Uterus (tissue), 4 donors: ENCODE measurements around the gene NPFF. TPM values are rescaled to one million over a fixed set of nuclear protein-coding genes. Genes with fewer than 3 reads are reported as not detected.

Experiments used
- DNase-seq, 2 donors: peaks; one replicate each; pipeline ENCODE4 v3.0.0-alpha.2; 2019 to 2020
- H3K27ac ChIP-seq, 2 donors: fragments of 200-600 bp; sonication (generic); 1 replicate in 1 of 2; 2 replicates in 1 of 2; pipeline ENCODE4 v1.5.1; 2016 to 2018
- H3K27me3 ChIP-seq, 2 donors: fragments of 200-600 bp; sonication (generic); one replicate each; pipeline ENCODE4 v1.5.1; 2018 to 2019; ENCODE audit warnings: control low read depth in 1 of 2
- H3K36me3 ChIP-seq, 2 donors: fragments of 200-600 bp; sonication (generic); one replicate each; pipeline ENCODE4 v1.5.1; 2019; ENCODE audit warnings: control low read depth in 1 of 2
- H3K4me1 ChIP-seq, 2 donors: fragments of 200-600 bp; sonication (generic); one replicate each; pipeline ENCODE4 v1.5.1; 2018 to 2019; ENCODE audit warnings: control low read depth in 1 of 2
- H3K4me3 ChIP-seq, 2 donors: fragments of 200-600 bp; sonication (generic); 1 replicate in 1 of 2; 2 replicates in 1 of 2; pipeline ENCODE4 v1.5.1; 2018 to 2019; ENCODE audit warnings: mild to moderate bottlenecking in 1 of 2
- H3K9me3 ChIP-seq, 2 donors: fragments of 200-600 bp; sonication (generic); one replicate each; pipeline ENCODE4 v1.5.1; 2019; ENCODE audit warnings: control low read depth in 1 of 2
- CTCF ChIP-seq, 4 experiments: fragments of 200-600 bp in 2 of 4; fragments of 450-650 bp in 2 of 4; sonication (generic) in 2 of 4; IDR thresholded peaks; one replicate each; pipeline ENCODE4 v1.5.1; 2016 to 2019; ENCODE audit warnings: antibody characterized with exemption in 4 of 4, mild to moderate bottlenecking in 2 of 4, moderate library complexity in 1 of 4
- POLR2A ChIP-seq, 2 donors: fragments of 450-650 bp; IDR thresholded peaks; one replicate each; pipeline ENCODE4 v1.6.1; 2016; ENCODE audit warnings: antibody characterized with exemption in 2 of 2, mild to moderate bottlenecking in 1 of 2, moderate library complexity in 1 of 2
- intact Hi-C: fragments of 100-400 bp; cut with DNase I; formaldehyde crosslinking; loops from one replicate; pipeline ENCODE4 v1.15.1; 2023; ENCODE audit warnings: low total_unique reads
- total RNA-seq, 4 donors: library from RNA; depleted of rRNA in 3 of 4; stranded (reverse); fragments of >200 nt in 3 of 4; gene quantifications; one replicate each; pipeline versions ENCODE4 v1.1.0 to v1.2.4, GENCODE V29; 2014 to 2023
- donor health status: DM: yes; HTN: yes; CAD: no.

Gene NPFF
- total RNA-seq, 4 donors from 2014 or later = not detected

DNA sequence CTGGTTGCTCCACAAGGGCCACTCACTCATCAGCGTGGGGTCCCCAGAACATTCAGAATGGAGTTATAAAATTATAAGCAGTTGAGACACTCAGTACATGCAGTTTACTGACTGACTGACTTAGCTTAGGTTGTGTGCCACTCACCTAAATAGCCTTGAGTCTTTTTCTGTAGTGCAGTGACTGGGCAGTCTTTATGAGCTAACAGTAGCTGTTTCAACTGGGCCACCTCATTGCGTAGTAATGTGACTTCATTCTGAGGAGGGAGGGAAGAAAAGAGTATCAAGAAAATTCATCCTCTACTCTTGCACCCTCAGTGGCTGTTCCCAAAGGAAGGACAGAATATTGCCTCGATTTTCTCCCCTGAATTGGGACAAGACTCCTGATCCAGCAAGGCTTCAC, 15.8 kb upstream of the NPFF start:
- H3K36me3 ChIP-seq = no peaks in the 10 kb centered on the region
- intact Hi-C loops = no loop called here
- H3K4me3 ChIP-seq = no peak overlapping the region
- no peak for TF ChIP-seq POLR2A (IDR thresholded peaks at IDR 0.05)
- TF ChIP-seq CTCF (IDR thresholded peaks at IDR 0.05) = no peak
- H3K27me3 ChIP-seq = no peaks in the 10 kb centered on the region
- DNase-seq = no peak
- no peak overlapping the region for H3K27ac ChIP-seq
- H3K4me1 ChIP-seq = no peaks in the 10 kb centered on the region
- H3K9me3 ChIP-seq = no peaks in the 10 kb centered on the region

GRCh38 chr12:53518381-53518780, 11.1 kb upstream of the NPFF start:
- DNase-seq = no peak
- no peak for TF ChIP-seq POLR2A (IDR thresholded peaks at IDR 0.05)
- no peak for TF ChIP-seq CTCF (IDR thresholded peaks at IDR 0.05)
- H3K36me3 ChIP-seq = no peaks in the 10 kb centered on the region
- intact Hi-C loops = no loop called here
- H3K9me3 ChIP-seq = no peaks in the 10 kb centered on the region
- no peak overlapping the region for H3K27ac ChIP-seq
- H3K4me1 ChIP-seq = no peaks in the 10 kb centered on the region
- H3K27me3 ChIP-seq = no peaks in the 10 kb centered on the region
- H3K4me3 ChIP-seq = no peak overlapping the region

DNA sequence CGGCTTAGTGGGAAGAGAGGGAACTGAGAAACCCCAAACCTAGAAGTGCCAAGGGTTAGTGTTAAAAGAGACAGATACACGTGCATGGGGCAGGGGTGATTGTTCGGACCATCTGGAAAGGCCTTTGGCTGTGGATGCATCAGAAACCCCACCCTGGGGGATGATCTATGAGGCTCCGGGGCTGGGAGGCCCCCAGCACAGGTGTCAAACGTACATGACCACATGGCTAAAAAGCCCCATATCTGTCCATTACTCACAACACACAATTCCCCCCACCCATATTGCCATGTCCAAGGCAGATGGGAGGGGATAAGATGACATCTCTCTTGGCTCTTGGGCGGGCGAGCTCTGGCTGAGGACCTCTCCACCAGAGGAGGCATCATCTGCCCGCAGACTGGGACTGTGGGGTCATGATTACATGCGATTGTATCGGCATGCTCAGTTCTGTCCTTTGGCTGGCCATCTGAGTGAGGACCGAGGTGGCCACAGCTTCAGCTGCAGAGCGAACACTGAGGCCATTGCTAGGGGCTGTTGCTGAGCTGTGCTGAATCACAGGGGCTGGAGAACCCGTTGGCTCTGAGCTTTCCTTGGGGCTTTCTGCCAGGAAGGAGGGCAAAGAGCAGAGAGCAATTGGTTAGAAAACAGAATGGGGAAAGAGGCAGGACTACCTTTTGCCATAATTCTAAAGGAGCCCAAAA, 9.6 kb upstream of the NPFF start:
- intact Hi-C loops = no loop called here
- no peaks in the 10 kb centered on the region for H3K36me3 ChIP-seq

DNA sequence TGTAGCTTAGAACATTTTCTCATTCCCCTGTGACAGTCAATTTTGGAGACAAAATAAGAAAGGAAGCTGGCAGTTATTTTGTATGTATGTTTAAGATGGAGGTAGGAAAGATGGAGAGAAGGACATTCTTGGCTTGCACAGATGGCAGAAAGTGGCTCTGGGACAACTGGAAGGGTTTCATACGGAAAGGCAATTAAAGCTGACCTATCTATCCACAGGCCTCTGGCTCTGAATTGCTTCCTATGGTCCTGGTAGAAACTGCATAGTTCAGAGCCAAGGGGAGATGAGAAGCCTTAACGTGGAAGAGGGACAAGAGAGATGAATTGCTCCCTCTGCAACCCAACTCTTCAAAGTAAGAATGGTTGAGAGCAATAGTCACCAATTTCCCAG, 8.0 kb upstream of the NPFF start:
- Histone ChIP-seq H3K4me3 (no peak overlapping the region), H3K9me3 (no peaks in the 10 kb centered on the region), H3K4me1 (no peaks in the 10 kb centered on the region), H3K27ac (no peak overlapping the region), H3K27me3 (no peaks in the 10 kb centered on the region), H3K36me3 (no peaks in the 10 kb centered on the region)
- no peak for TF ChIP-seq CTCF (IDR thresholded peaks at IDR 0.05)
- TF ChIP-seq POLR2A (IDR thresholded peaks at IDR 0.05) = no peak
- intact Hi-C loops = no loop called here
- DNase-seq = no peak

More for the DNA sequence above, 9.6 kb upstream of the NPFF start:
- Histone ChIP-seq H3K4me3 (no peak overlapping the region), H3K9me3 (no peaks in the 10 kb centered on the region), H3K4me1 (no peaks in the 10 kb centered on the region), H3K27ac (no peak overlapping the region), H3K27me3 (no peaks in the 10 kb centered on the region)
- no peak for TF ChIP-seq CTCF (IDR thresholded peaks at IDR 0.05)
- TF ChIP-seq POLR2A (IDR thresholded peaks at IDR 0.05) = no peak
- DNase-seq = no peak

DNA sequence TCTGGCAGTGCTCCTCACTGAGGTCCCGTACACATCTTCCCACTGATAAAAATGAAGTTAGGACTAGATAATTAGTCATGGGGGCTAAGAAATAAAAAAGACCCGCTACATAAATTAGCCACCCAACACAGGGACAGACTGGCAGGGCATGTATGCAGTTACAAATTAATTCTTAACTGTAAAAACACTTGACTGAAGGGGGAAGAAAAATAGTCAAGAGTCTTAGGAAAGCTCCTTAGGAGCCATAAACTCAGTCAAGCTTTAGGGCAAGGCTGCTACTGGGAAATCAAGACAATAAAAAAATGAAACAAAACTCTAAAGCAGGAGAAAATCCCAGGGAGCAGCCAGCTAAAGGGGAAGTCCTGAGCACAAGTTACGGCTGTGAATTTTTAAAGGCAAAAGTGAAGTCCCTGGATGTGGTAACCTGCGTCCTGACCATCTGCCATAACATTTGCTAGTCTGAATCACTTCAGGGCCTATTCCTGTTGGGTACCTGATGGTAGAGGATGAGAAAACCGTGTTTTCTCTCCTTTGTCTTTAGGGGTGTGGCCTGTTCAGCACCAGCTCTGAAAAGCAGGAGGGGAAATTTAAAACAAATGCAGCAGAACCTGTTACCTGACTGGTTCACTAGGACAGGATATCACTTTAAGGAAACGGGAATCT, 7.5 kb upstream of the NPFF start:
- H3K4me3 ChIP-seq = no peak overlapping the region
- no peak for DNase-seq
- no peaks in the 10 kb centered on the region for H3K4me1 ChIP-seq
- H3K27me3 ChIP-seq = no peaks in the 10 kb centered on the region
- no peak overlapping the region for H3K27ac ChIP-seq
- H3K9me3 ChIP-seq = no peaks in the 10 kb centered on the region
- TF ChIP-seq POLR2A (IDR thresholded peaks at IDR 0.05) = no peak
- TF ChIP-seq CTCF (IDR thresholded peaks at IDR 0.05) = no peak
- H3K36me3 ChIP-seq = no peaks in the 10 kb centered on the region
- intact Hi-C loops = no loop called here
